ENCODE measurements around the gene ALG14. TPM values are rescaled to one million over a fixed set of nuclear protein-coding genes. Genes with fewer than 3 reads are reported as not detected.
"Not testable (repeated sequence)": the region's sequence is repeated elsewhere in the genome, so short reads cannot be mapped to it uniquely, and the experiment has no call there.

Gene ALG14
- total and polyA plus RNA-seq, 2 donors from 2014 or later, result 8.6 to 11.3 TPM

- Histone ChIP-seq H3K4me1 (ENCODE audit: control insufficient read depth in 2 of 3, insufficient read depth in 2 of 3, low read depth in 1 of 3, low read length in 3 of 3) (no peaks in the 10 kb centered on the region), H3K27me3 (ENCODE audit: control insufficient read depth, insufficient read depth, low read length) (no peaks in the 10 kb centered on the region), H3K36me3 (ENCODE audit: control insufficient read depth in 2 of 3, insufficient read depth in 3 of 3, low read length in 3 of 3) (no peaks in the 10 kb centered on the region), H3K4me3 (ENCODE audit: low read length in 3 of 3) (no peak overlapping the region), H3K27ac (ENCODE audit: low read depth in 2 of 2, low read length in 2 of 2) (no peak overlapping the region), H3K9ac (ENCODE audit: low read length in 3 of 3) (no peak overlapping the region), H3K9me3 (ENCODE audit: control insufficient read depth in 2 of 3, insufficient read depth in 1 of 3, low read length in 3 of 3) (no peaks in the 10 kb centered on the region)
- intact Hi-C loops (cut with DNase I), result no loop called here
- DNase-seq (no peak), FAIRE-seq (no peak)
- TF ChIP-seq CTCF (IDR thresholded peaks at IDR 0.05; ENCODE audit: borderline replicate concordance, extremely low read depth, insufficient read depth), result no peak
Observed at GRCh38 chr1:95096218-95096841, 23.6 kb upstream of the ALG14 start.

GRCh38 chr1:95095833-95096217 is 23.1 kb upstream of the ALG14 start:
- FAIRE-seq (no peak), DNase-seq (no peak)
- intact Hi-C loops (cut with DNase I), result no loop called here
- Histone ChIP-seq H3K36me3 (ENCODE audit: control insufficient read depth in 2 of 3, insufficient read depth in 3 of 3, low read length in 3 of 3) (no peaks in the 10 kb centered on the region), H3K4me1 (ENCODE audit: control insufficient read depth in 2 of 3, insufficient read depth in 2 of 3, low read depth in 1 of 3, low read length in 3 of 3) (no peaks in the 10 kb centered on the region), H3K4me3 (ENCODE audit: low read length in 3 of 3) (no peak overlapping the region), H3K27me3 (ENCODE audit: control insufficient read depth, insufficient read depth, low read length) (no peaks in the 10 kb centered on the region), H3K27ac (ENCODE audit: low read depth in 2 of 2, low read length in 2 of 2) (no peak overlapping the region), H3K9me3 (ENCODE audit: control insufficient read depth in 2 of 3, insufficient read depth in 1 of 3, low read length in 3 of 3) (no peaks in the 10 kb centered on the region), H3K9ac (ENCODE audit: low read length in 3 of 3) (no peak overlapping the region)
- no peak for TF ChIP-seq CTCF (IDR thresholded peaks at IDR 0.05; ENCODE audit: borderline replicate concordance, extremely low read depth, insufficient read depth)

GRCh38 chr1:95094923-95095322 is 22.2 kb upstream of the ALG14 start:
- no peak for DNase-seq
- H3K4me3 ChIP-seq (ENCODE audit: low read length in 3 of 3), result no peak overlapping the region
- H3K9me3 ChIP-seq (ENCODE audit: control insufficient read depth in 2 of 3, insufficient read depth in 1 of 3, low read length in 3 of 3), result no peaks in the 10 kb centered on the region
- no peak for FAIRE-seq
- no peaks in the 10 kb centered on the region for H3K4me1 ChIP-seq (ENCODE audit: control insufficient read depth in 2 of 3, insufficient read depth in 2 of 3, low read depth in 1 of 3, low read length in 3 of 3)
- H3K9ac ChIP-seq (ENCODE audit: low read length in 3 of 3), result no peak overlapping the region
- no peaks in the 10 kb centered on the region for H3K36me3 ChIP-seq (ENCODE audit: control insufficient read depth in 2 of 3, insufficient read depth in 3 of 3, low read length in 3 of 3)
- H3K27me3 ChIP-seq (ENCODE audit: control insufficient read depth, insufficient read depth, low read length), result no peaks in the 10 kb centered on the region
- H3K27ac ChIP-seq (ENCODE audit: low read depth in 2 of 2, low read length in 2 of 2), result no peak overlapping the region
- intact Hi-C loops (cut with DNase I), result no loop called here
- TF ChIP-seq CTCF (IDR thresholded peaks at IDR 0.05; ENCODE audit: borderline replicate concordance, extremely low read depth, insufficient read depth), result no peak

- intact Hi-C loops (cut with DNase I), result no loop called here
- FAIRE-seq (no peak), DNase-seq (no peak)
- H3K4me3 ChIP-seq (ENCODE audit: low read length in 3 of 3), result no peak overlapping the region
- no peak overlapping the region for H3K9ac ChIP-seq (ENCODE audit: low read length in 3 of 3)
- no peaks in the 10 kb centered on the region for H3K36me3 ChIP-seq (ENCODE audit: control insufficient read depth in 2 of 3, insufficient read depth in 3 of 3, low read length in 3 of 3)
- H3K4me1 ChIP-seq (ENCODE audit: control insufficient read depth in 2 of 3, insufficient read depth in 2 of 3, low read depth in 1 of 3, low read length in 3 of 3), result no peaks in the 10 kb centered on the region
- H3K9me3 ChIP-seq (ENCODE audit: control insufficient read depth in 2 of 3, insufficient read depth in 1 of 3, low read length in 3 of 3), result no peaks in the 10 kb centered on the region
- H3K27me3 ChIP-seq (ENCODE audit: control insufficient read depth, insufficient read depth, low read length), result no peaks in the 10 kb centered on the region
- TF ChIP-seq CTCF (IDR thresholded peaks at IDR 0.05; ENCODE audit: borderline replicate concordance, extremely low read depth, insufficient read depth), result no peak
- no peak overlapping the region for H3K27ac ChIP-seq (ENCODE audit: low read depth in 2 of 2, low read length in 2 of 2)
Observed at GRCh38 chr1:95093296-95093695, 20.5 kb upstream of the ALG14 start.

GRCh38 chr1:95092891-95093290 is 20.1 kb upstream of the ALG14 start:
- H3K4me3 ChIP-seq (ENCODE audit: low read length in 3 of 3); FAIRE-seq; H3K27ac ChIP-seq (ENCODE audit: low read depth in 2 of 2, low read length in 2 of 2); H3K9ac ChIP-seq (ENCODE audit: low read length in 3 of 3); DNase-seq; H3K4me1 ChIP-seq (ENCODE audit: control insufficient read depth in 2 of 3, insufficient read depth in 2 of 3, low read depth in 1 of 3, low read length in 3 of 3); H3K27me3 ChIP-seq (ENCODE audit: control insufficient read depth, insufficient read depth, low read length); H3K9me3 ChIP-seq (ENCODE audit: control insufficient read depth in 2 of 3, insufficient read depth in 1 of 3, low read length in 3 of 3); intact Hi-C loops (cut with DNase I); H3K36me3 ChIP-seq (ENCODE audit: control insufficient read depth in 2 of 3, insufficient read depth in 3 of 3, low read length in 3 of 3): not testable (repeated sequence)

Measured in kidney (tissue), 14 donors.